ENCODE measurements around the gene TEAD3.

DNA sequence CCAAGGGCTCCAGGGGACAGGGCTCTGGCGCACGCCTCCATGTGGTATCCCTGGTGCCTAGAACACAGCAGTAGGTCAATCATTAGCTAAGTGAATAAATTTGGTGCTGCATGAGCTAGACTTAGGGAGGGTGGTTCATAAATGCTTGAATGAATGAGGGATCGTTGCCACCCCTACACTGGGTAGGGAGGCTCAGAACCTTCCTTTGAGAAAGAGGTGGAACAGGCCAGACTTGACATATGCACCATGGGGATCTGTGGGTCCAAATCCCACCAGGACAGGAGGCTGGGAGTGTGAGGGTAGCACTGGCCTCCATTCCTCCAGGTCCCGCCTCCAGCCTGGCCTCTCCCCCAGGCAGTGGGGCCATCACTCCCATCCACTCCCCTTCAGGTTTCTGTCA is 13.8 kb downstream of the TEAD3 start:
- TF ChIP-seq, protein P1, sequence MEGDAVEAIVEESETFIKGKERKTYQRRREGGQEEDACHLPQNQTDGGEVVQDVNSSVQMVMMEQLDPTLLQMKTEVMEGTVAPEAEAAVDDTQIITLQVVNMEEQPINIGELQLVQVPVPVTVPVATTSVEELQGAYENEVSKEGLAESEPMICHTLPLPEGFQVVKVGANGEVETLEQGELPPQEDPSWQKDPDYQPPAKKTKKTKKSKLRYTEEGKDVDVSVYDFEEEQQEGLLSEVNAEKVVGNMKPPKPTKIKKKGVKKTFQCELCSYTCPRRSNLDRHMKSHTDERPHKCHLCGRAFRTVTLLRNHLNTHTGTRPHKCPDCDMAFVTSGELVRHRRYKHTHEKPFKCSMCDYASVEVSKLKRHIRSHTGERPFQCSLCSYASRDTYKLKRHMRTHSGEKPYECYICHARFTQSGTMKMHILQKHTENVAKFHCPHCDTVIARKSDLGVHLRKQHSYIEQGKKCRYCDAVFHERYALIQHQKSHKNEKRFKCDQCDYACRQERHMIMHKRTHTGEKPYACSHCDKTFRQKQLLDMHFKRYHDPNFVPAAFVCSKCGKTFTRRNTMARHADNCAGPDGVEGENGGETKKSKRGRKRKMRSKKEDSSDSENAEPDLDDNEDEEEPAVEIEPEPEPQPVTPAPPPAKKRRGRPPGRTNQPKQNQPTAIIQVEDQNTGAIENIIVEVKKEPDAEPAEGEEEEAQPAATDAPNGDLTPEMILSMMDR (IDR thresholded peaks at IDR 0.05) = no peak
- TF ChIP-seq POLR2A (IDR thresholded peaks at IDR 0.05) = no peak

Measured in esophagus squamous epithelium (tissue), 4 donors.